CD4-positive, CD25-positive, alpha-beta regulatory T cell (primary cell): Measurements from ENCODE around the gene MEGF11. TPM values are rescaled to one million over a fixed set of nuclear protein-coding genes. Genes with fewer than 3 reads are reported as not detected.

ENCODE experiments used
- ATAC-seq, 2 donors: fragments of 150-1000 bp; cut with Tn5 transposase; one replicate each; pipeline ENCODE4 v1.10.0; 2021; ENCODE audit warnings: low read depth in 2 of 2, moderate number of reproducible peaks in 2 of 2, moderate library complexity in 1 of 2
- DNase-seq, 3 donors: peaks; one replicate each; pipeline versions ENCODE4 v3.0.0 to v3.0.0-alpha.2; 2012 to 2022; ENCODE audit warnings: mixed read lengths in 1 of 3
- H3K27ac ChIP-seq: one replicate; pipeline ENCODE4 v1.7.0; 2013; ENCODE audit warnings: mild to moderate bottlenecking, low read length; ENCODE audit not compliant: insufficient read depth, poor library complexity, severe bottlenecking
- H3K27me3 ChIP-seq: one replicate; pipeline ENCODE4 v1.7.0; 2013; ENCODE audit warnings: low read length; ENCODE audit not compliant: control insufficient read depth, insufficient read depth
- H3K36me3 ChIP-seq: one replicate; pipeline ENCODE4 v1.7.0; 2013; ENCODE audit warnings: mild to moderate bottlenecking, low read length, moderate library complexity; ENCODE audit not compliant: control insufficient read depth, insufficient read depth
- H3K4me1 ChIP-seq: 2 replicates; pipeline ENCODE4 v1.7.0; 2013; ENCODE audit warnings: mild to moderate bottlenecking, low read length; ENCODE audit not compliant: insufficient read depth, control insufficient read depth, poor library complexity, severe bottlenecking
- H3K4me3 ChIP-seq: one replicate; pipeline ENCODE4 v1.7.0; 2013; ENCODE audit warnings: low read depth, mild to moderate bottlenecking, low read length, moderate library complexity
- H3K9me3 ChIP-seq, 2 experiments: 1 replicate in 1 of 2; 2 replicates in 1 of 2; pipeline ENCODE4 v1.7.0; 2013; ENCODE audit warnings: low read length in 2 of 2, mild to moderate bottlenecking in 1 of 2, moderate library complexity in 1 of 2; ENCODE audit not compliant: control insufficient read depth in 2 of 2
- H3K27ac Mint-ChIP-seq, 3 donors: one replicate each; pipeline ENCODE4 v1.8.0; 2020 to 2022; ENCODE audit warnings: mild to moderate bottlenecking in 3 of 3, mixed read lengths in 3 of 3, moderate library complexity in 2 of 3
- H3K27me3 Mint-ChIP-seq: one replicate; pipeline ENCODE4 v1.8.0; 2022; ENCODE audit warnings: mild to moderate bottlenecking, mixed read lengths
- H3K36me3 Mint-ChIP-seq: one replicate; pipeline ENCODE4 v1.8.0; 2020; ENCODE audit warnings: mixed read lengths
- H3K4me1 Mint-ChIP-seq, 4 donors: one replicate each; pipeline ENCODE4 v1.8.0; 2020 to 2022; ENCODE audit warnings: mixed read lengths in 4 of 4, mild to moderate bottlenecking in 1 of 4
- H3K4me3 Mint-ChIP-seq, 4 donors: one replicate each; pipeline ENCODE4 v1.8.0; 2020 to 2022; ENCODE audit warnings: mild to moderate bottlenecking in 4 of 4, mixed read lengths in 4 of 4, moderate library complexity in 3 of 4
- H3K9me3 Mint-ChIP-seq, 7 donors: one replicate each; pipeline ENCODE4 v1.8.0; 2020 to 2022; ENCODE audit warnings: mixed read lengths in 7 of 7, mild to moderate bottlenecking in 3 of 7, moderate library complexity in 2 of 7
- polyA plus RNA-seq, 4 donors: library from polyadenylated mRNA; unstranded; fragments of 300-500 nt; fragmentation: Illumina TruSeq; gene quantifications; one replicate each; pipeline ENCODE4 v1.2.3, GENCODE V29; 2021
- total RNA-seq: library from RNA; stranded (reverse); gene quantifications from one replicate; pipeline ENCODE4 v1.2.3, GENCODE V29; 2022

MEGF11 gene
- total and polyA plus RNA-seq, 5 donors from 2014 or later: 0.02 to 0.29 (median 0.21) TPM; not detected in 2

- peaks cover 15% of the 10 kb centered on the region for H3K27me3 Mint-ChIP-seq
- DNase-seq: no peak
- H3K36me3 ChIP-seq: no peaks in the 10 kb centered on the region
- no peaks in the 10 kb centered on the region for H3K36me3 Mint-ChIP-seq
- H3K4me1 ChIP-seq: no peaks in the 10 kb centered on the region
- peaks cover 2% of the 10 kb centered on the region for H3K27me3 ChIP-seq
- ATAC-seq: no peak
- H3K9me3 Mint-ChIP-seq: peaks cover 0 to 2% (median 0%) of the 10 kb centered on the region in 7 donors
- no peak overlapping the region for H3K27ac ChIP-seq
- no peaks in the 10 kb centered on the region for H3K4me1 Mint-ChIP-seq
- no peak overlapping the region for H3K4me3 ChIP-seq
- H3K9me3 ChIP-seq: no peaks in the 10 kb centered on the region
- no peak overlapping the region for H3K4me3 Mint-ChIP-seq
- no peak overlapping the region for H3K27ac Mint-ChIP-seq
These were observed 251.7 kb downstream of the MEGF11 start for GRCh38 chr15:66001717-66002426.

- H3K27ac Mint-ChIP-seq: no peak overlapping the region
- H3K9me3 ChIP-seq: no peaks in the 10 kb centered on the region
- no peak for ATAC-seq
These were observed 252.5 kb downstream of the MEGF11 start for GRCh38 chr15:66001042-66001441.

GRCh38 chr15:65998486-65998885, 255.1 kb downstream of the MEGF11 start:
- Histone ChIP-seq H3K4me3 (no peak overlapping the region), H3K27me3 (no peaks in the 10 kb centered on the region), H3K36me3 (no peaks in the 10 kb centered on the region), H3K9me3 (no peaks in the 10 kb centered on the region), H3K4me1 (no peaks in the 10 kb centered on the region), H3K27ac (no peak overlapping the region)
- Mint-ChIP-seq H3K36me3 (no peaks in the 10 kb centered on the region), H3K27ac (no peak overlapping the region), H3K4me3 (no peak overlapping the region), H3K9me3 (peaks cover 0 to 2% (median 0%) of the 10 kb centered on the region in 7 donors), H3K4me1 (no peaks in the 10 kb centered on the region), H3K27me3 (peaks cover 18% of the 10 kb centered on the region)
- ATAC-seq (no peak), DNase-seq (no peak)

More at GRCh38 chr15:66001042-66001441, 252.5 kb downstream of the MEGF11 start:
- no peak overlapping the region for H3K4me3 Mint-ChIP-seq
- Histone ChIP-seq H3K27me3 (peaks cover 2% of the 10 kb centered on the region), H3K4me1 (no peaks in the 10 kb centered on the region), H3K36me3 (no peaks in the 10 kb centered on the region), H3K27ac (no peak overlapping the region), H3K4me3 (no peak overlapping the region)
- no peak for DNase-seq
- no peaks in the 10 kb centered on the region for H3K36me3 Mint-ChIP-seq
- peaks cover 9% of the 10 kb centered on the region for H3K27me3 Mint-ChIP-seq
- H3K9me3 Mint-ChIP-seq: peaks cover 0 to 2% (median 0%) of the 10 kb centered on the region in 7 donors
- no peaks in the 10 kb centered on the region for H3K4me1 Mint-ChIP-seq

GRCh38 chr15:65996901-65997300, 256.6 kb downstream of the MEGF11 start:
- DNase-seq (no peak), ATAC-seq (no peak)
- peaks cover 19% of the 10 kb centered on the region for H3K27me3 Mint-ChIP-seq
- H3K4me1 Mint-ChIP-seq: no peaks in the 10 kb centered on the region
- H3K36me3 Mint-ChIP-seq: no peaks in the 10 kb centered on the region
- no peak overlapping the region for H3K27ac ChIP-seq
- peaks cover 0 to 2% (median 0%) of the 10 kb centered on the region in 7 donors for H3K9me3 Mint-ChIP-seq
- no peak overlapping the region for H3K4me3 ChIP-seq
- no peak overlapping the region for H3K27ac Mint-ChIP-seq
- H3K4me3 Mint-ChIP-seq: no peak overlapping the region
- H3K27me3 ChIP-seq: peaks cover 2% of the 10 kb centered on the region
- no peaks in the 10 kb centered on the region for H3K36me3 ChIP-seq
- H3K9me3 ChIP-seq: no peaks in the 10 kb centered on the region
- H3K4me1 ChIP-seq: no peaks in the 10 kb centered on the region

- Mint-ChIP-seq H3K4me1 (no peaks in the 10 kb centered on the region), H3K27me3 (peaks cover 37% of the 10 kb centered on the region), H3K9me3 (no peaks in the 10 kb centered on the region), H3K27ac (no peak overlapping the region), H3K36me3 (no peaks in the 10 kb centered on the region), H3K4me3 (no peak overlapping the region)
- Histone ChIP-seq H3K4me3 (no peak overlapping the region), H3K27me3 (peaks cover 7% of the 10 kb centered on the region), H3K27ac (no peak overlapping the region), H3K9me3 (no peaks in the 10 kb centered on the region), H3K4me1 (no peaks in the 10 kb centered on the region), H3K36me3 (no peaks in the 10 kb centered on the region)
- ATAC-seq: no peak
- no peak for DNase-seq
These were observed 258.7 kb downstream of the MEGF11 start for GRCh38 chr15:65994832-65995231.

GRCh38 chr15:65993762-65994161, 259.8 kb downstream of the MEGF11 start:
- Mint-ChIP-seq H3K4me3 (no peak overlapping the region), H3K27ac (no peak overlapping the region), H3K36me3 (no peaks in the 10 kb centered on the region), H3K27me3 (peaks cover 38% of the 10 kb centered on the region), H3K9me3 (no peaks in the 10 kb centered on the region), H3K4me1 (no peaks in the 10 kb centered on the region)
- Histone ChIP-seq H3K4me3 (no peak overlapping the region), H3K27me3 (peaks cover 7% of the 10 kb centered on the region), H3K4me1 (no peaks in the 10 kb centered on the region), H3K9me3 (no peaks in the 10 kb centered on the region), H3K36me3 (no peaks in the 10 kb centered on the region), H3K27ac (no peak overlapping the region)
- ATAC-seq (no peak), DNase-seq (no peak)

GRCh38 chr15:65993236-65993635, 260.3 kb downstream of the MEGF11 start:
- no peaks in the 10 kb centered on the region for H3K4me1 Mint-ChIP-seq
- H3K9me3 Mint-ChIP-seq: no peaks in the 10 kb centered on the region
- Histone ChIP-seq H3K4me3 (no peak overlapping the region), H3K27me3 (peaks cover 7% of the 10 kb centered on the region), H3K4me1 (no peaks in the 10 kb centered on the region), H3K27ac (no peak overlapping the region), H3K36me3 (no peaks in the 10 kb centered on the region), H3K9me3 (no peaks in the 10 kb centered on the region)
- H3K4me3 Mint-ChIP-seq: no peak overlapping the region
- ATAC-seq (no peak), DNase-seq (no peak)
- H3K27ac Mint-ChIP-seq: no peak overlapping the region
- peaks cover 44% of the 10 kb centered on the region for H3K27me3 Mint-ChIP-seq
- H3K36me3 Mint-ChIP-seq: no peaks in the 10 kb centered on the region
